GM12878 (cell line): ENCODE results near the gene FAM117B.

ENCODE experiments used
- ATF3 ChIP-seq: IDR thresholded peaks from 2 replicates; pipeline ENCODE4 v1.6.1; 2011; ENCODE audit warnings: low read depth, mild to moderate bottlenecking, low read length, moderate library complexity, borderline replicate concordance; ENCODE audit errors: extremely low read depth
- CHD2 ChIP-seq: IDR thresholded peaks from 2 replicates; pipeline ENCODE4 v1.6.1; 2011; ENCODE audit warnings: low read depth, low read length, improper control_type of control experiment, borderline replicate concordance
- CREB1 ChIP-seq: IDR thresholded peaks from 2 replicates; pipeline ENCODE4 v1.6.1; 2012; ENCODE audit warnings: low read depth, mild to moderate bottlenecking, inconsistent platforms
- GABPA ChIP-seq: IDR thresholded peaks from 2 replicates; pipeline ENCODE4 v1.6.1; 2014; ENCODE audit warnings: antibody characterized with exemption, low read depth, mild to moderate bottlenecking, inconsistent platforms
- NR2F1 ChIP-seq: fragments of 450-650 bp; conservative IDR thresholded peaks from 2 replicates; pipeline ENCODE4 v1.6.1; 2017; ENCODE audit warnings: mild to moderate bottlenecking
- POLR2A ChIP-seq: IDR thresholded peaks from 2 replicates; pipeline ENCODE4 v1.6.1; 2011; ENCODE audit warnings: low read depth, mild to moderate bottlenecking, low read length
- POLR2AphosphoS5 ChIP-seq: IDR thresholded peaks from 2 replicates; pipeline ENCODE4 v1.6.1; 2011; ENCODE audit warnings: mild to moderate bottlenecking, low read length, inconsistent platforms
- RAD21 ChIP-seq: IDR thresholded peaks from 2 replicates; pipeline ENCODE4 v1.6.1; 2011; ENCODE audit warnings: mild to moderate bottlenecking, low read depth, low read length, moderate library complexity; ENCODE audit not compliant: insufficient read depth
- SIX5 ChIP-seq: IDR thresholded peaks from 2 replicates; pipeline ENCODE4 v1.6.1; 2011; ENCODE audit warnings: mild to moderate bottlenecking, low read depth, low read length, moderate library complexity; ENCODE audit not compliant: severe bottlenecking
- TCF7 ChIP-seq: IDR thresholded peaks from 2 replicates; pipeline ENCODE4 v1.6.1; 2014; ENCODE audit warnings: antibody characterized with exemption, borderline replicate concordance
- TF ChIP-seq, protein P1 (sequence below), 3 experiments: IDR thresholded peaks in 2 of 3; conservative IDR thresholded peaks in 1 of 3; 2 replicates each; pipeline ENCODE4 v1.5.1; 2011; ENCODE audit warnings: low read depth in 3 of 3, low read length in 3 of 3, mild to moderate bottlenecking in 3 of 3, control low read depth in 2 of 3, moderate library complexity in 2 of 3, inconsistent platforms in 1 of 3, mixed read lengths in 1 of 3; ENCODE audit not compliant: control insufficient read depth in 2 of 3, insufficient read depth in 1 of 3; ENCODE audit errors: extremely low read depth in 1 of 3
- TF ChIP-seq, protein P2 (sequence below): fragments of 450-650 bp; IDR thresholded peaks from 2 replicates; pipeline ENCODE4 v1.6.1; 2016; ENCODE audit warnings: mild to moderate bottlenecking, moderate library complexity, borderline replicate concordance

- no peak for TF ChIP-seq CHD2
- no peak for TF ChIP-seq SIX5
- TF ChIP-seq TCF7, result no peak
- TF ChIP-seq GABPA, result no peak
- no peak for TF ChIP-seq NR2F1
- no peak for TF ChIP-seq POLR2AphosphoS5
- TF ChIP-seq ATF3, result no peak
- TF ChIP-seq, protein P1, sequence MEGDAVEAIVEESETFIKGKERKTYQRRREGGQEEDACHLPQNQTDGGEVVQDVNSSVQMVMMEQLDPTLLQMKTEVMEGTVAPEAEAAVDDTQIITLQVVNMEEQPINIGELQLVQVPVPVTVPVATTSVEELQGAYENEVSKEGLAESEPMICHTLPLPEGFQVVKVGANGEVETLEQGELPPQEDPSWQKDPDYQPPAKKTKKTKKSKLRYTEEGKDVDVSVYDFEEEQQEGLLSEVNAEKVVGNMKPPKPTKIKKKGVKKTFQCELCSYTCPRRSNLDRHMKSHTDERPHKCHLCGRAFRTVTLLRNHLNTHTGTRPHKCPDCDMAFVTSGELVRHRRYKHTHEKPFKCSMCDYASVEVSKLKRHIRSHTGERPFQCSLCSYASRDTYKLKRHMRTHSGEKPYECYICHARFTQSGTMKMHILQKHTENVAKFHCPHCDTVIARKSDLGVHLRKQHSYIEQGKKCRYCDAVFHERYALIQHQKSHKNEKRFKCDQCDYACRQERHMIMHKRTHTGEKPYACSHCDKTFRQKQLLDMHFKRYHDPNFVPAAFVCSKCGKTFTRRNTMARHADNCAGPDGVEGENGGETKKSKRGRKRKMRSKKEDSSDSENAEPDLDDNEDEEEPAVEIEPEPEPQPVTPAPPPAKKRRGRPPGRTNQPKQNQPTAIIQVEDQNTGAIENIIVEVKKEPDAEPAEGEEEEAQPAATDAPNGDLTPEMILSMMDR (IDR thresholded peaks at IDR 0.05 in 2 of 3, conservative IDR thresholded peaks at IDR 0.05 in 1 of 3; ENCODE audit: control insufficient read depth in 2 of 3, extremely low read depth in 1 of 3, insufficient read depth in 1 of 3, low read depth in 3 of 3, low read length in 3 of 3), result no peak
- TF ChIP-seq RAD21, result no peak
- TF ChIP-seq, protein P2, sequence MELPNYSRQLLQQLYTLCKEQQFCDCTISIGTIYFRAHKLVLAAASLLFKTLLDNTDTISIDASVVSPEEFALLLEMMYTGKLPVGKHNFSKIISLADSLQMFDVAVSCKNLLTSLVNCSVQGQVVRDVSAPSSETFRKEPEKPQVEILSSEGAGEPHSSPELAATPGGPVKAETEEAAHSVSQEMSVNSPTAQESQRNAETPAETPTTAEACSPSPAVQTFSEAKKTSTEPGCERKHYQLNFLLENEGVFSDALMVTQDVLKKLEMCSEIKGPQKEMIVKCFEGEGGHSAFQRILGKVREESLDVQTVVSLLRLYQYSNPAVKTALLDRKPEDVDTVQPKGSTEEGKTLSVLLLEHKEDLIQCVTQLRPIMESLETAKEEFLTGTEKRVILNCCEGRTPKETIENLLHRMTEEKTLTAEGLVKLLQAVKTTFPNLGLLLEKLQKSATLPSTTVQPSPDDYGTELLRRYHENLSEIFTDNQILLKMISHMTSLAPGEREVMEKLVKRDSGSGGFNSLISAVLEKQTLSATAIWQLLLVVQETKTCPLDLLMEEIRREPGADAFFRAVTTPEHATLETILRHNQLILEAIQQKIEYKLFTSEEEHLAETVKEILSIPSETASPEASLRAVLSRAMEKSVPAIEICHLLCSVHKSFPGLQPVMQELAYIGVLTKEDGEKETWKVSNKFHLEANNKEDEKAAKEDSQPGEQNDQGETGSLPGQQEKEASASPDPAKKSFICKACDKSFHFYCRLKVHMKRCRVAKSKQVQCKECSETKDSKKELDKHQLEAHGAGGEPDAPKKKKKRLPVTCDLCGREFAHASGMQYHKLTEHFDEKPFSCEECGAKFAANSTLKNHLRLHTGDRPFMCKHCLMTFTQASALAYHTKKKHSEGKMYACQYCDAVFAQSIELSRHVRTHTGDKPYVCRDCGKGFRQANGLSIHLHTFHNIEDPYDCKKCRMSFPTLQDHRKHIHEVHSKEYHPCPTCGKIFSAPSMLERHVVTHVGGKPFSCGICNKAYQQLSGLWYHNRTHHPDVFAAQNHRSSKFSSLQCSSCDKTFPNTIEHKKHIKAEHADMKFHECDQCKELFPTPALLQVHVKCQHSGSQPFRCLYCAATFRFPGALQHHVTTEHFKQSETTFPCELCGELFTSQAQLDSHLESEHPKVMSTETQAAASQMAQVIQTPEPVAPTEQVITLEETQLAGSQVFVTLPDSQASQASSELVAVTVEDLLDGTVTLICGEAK, result no peak
- TF ChIP-seq CREB1, result no peak
- no peak for TF ChIP-seq POLR2A
Measured at GRCh38 chr2:202599911-202600310, 34.9 kb upstream of the FAM117B start.
